H9 (cell line): ENCODE measurements around the gene NDUFC2. TPM values are rescaled to one million over a fixed set of nuclear protein-coding genes. Genes with fewer than 3 reads are reported as not detected.

Source experiments
- DNase-seq: peaks from one replicate; pipeline ENCODE4 v3.0.0-alpha.2; 2017
- H2AFZ ChIP-seq: one replicate; pipeline ENCODE4 v1.6.1; 2013; ENCODE audit warnings: mild to moderate bottlenecking, low read length, control low read depth, moderate library complexity
- H2AK5ac ChIP-seq: 2 replicates; pipeline ENCODE4 v1.6.1; 2013; ENCODE audit warnings: low read length, control low read depth, mixed read lengths; ENCODE audit not compliant: insufficient read length
- H2BK120ac ChIP-seq: one replicate; pipeline ENCODE4 v1.6.1; 2013; ENCODE audit warnings: low read depth, mild to moderate bottlenecking, low read length, control low read depth, inconsistent platforms; ENCODE audit not compliant: poor library complexity, severe bottlenecking
- H2BK12ac ChIP-seq: 2 replicates; pipeline ENCODE4 v1.6.1; 2013; ENCODE audit warnings: low read length, control low read depth, mixed read lengths, low read depth; ENCODE audit not compliant: insufficient read length
- H2BK15ac ChIP-seq: 2 replicates; pipeline ENCODE4 v1.6.1; 2013; ENCODE audit warnings: low read depth, low read length, control low read depth
- H2BK20ac ChIP-seq: one replicate; pipeline ENCODE4 v1.6.1; 2013; ENCODE audit warnings: low read depth, mild to moderate bottlenecking, low read length, control low read depth, inconsistent platforms; ENCODE audit not compliant: poor library complexity, severe bottlenecking
- H2BK5ac ChIP-seq: 2 replicates; pipeline ENCODE4 v1.6.1; 2013; ENCODE audit warnings: low read length, control low read depth, mixed read lengths; ENCODE audit not compliant: insufficient read length
- H3K14ac ChIP-seq: 2 replicates; pipeline ENCODE4 v1.6.1; 2013; ENCODE audit warnings: low read length, control low read depth; ENCODE audit not compliant: insufficient read depth
- H3K18ac ChIP-seq: 2 replicates; pipeline ENCODE4 v1.6.1; 2013; ENCODE audit warnings: low read depth, mild to moderate bottlenecking, mixed read lengths, low read length, control low read depth; ENCODE audit not compliant: insufficient read length
- H3K23ac ChIP-seq: 2 replicates; pipeline ENCODE4 v1.6.1; 2013; ENCODE audit warnings: low read length, control low read depth, mixed read lengths, low read depth; ENCODE audit not compliant: insufficient read length
- H3K23me2 ChIP-seq: 2 replicates; pipeline ENCODE4 v1.6.1; 2013; ENCODE audit warnings: low read depth, mild to moderate bottlenecking, mixed read lengths, low read length, control low read depth; ENCODE audit not compliant: insufficient read length, poor library complexity, severe bottlenecking
- H3K27ac ChIP-seq: 2 replicates; pipeline ENCODE4 v1.5.1; 2013; ENCODE audit warnings: low read length, control low read depth, mixed read lengths, low read depth; ENCODE audit not compliant: insufficient read length
- H3K27me3 ChIP-seq: 2 replicates; pipeline ENCODE4 v1.6.1; 2013; ENCODE audit warnings: low read length, control low read depth, inconsistent platforms; ENCODE audit not compliant: insufficient read depth
- H3K4ac ChIP-seq: 2 replicates; pipeline ENCODE4 v1.6.1; 2013; ENCODE audit warnings: low read depth, mild to moderate bottlenecking, control low read depth, inconsistent platforms, low read length, moderate library complexity
- H3K4me1 ChIP-seq: 2 replicates; pipeline ENCODE4 v1.6.1; 2013; ENCODE audit warnings: low read length, control low read depth, inconsistent platforms; ENCODE audit not compliant: insufficient read depth
- H3K4me2 ChIP-seq: 2 replicates; pipeline ENCODE4 v1.6.1; 2013; ENCODE audit warnings: low read length, control low read depth, mixed read lengths; ENCODE audit not compliant: insufficient read length, insufficient read depth
- H3K56ac ChIP-seq: 2 replicates; pipeline ENCODE4 v1.6.1; 2013; ENCODE audit warnings: low read depth, mild to moderate bottlenecking, mixed read lengths, low read length, control low read depth; ENCODE audit not compliant: insufficient read length
- H3K79me1 ChIP-seq: 2 replicates; pipeline ENCODE4 v1.6.1; 2013; ENCODE audit warnings: low read depth, mild to moderate bottlenecking, moderate library complexity, low read length, control low read depth, inconsistent platforms; ENCODE audit not compliant: insufficient read depth, poor library complexity, severe bottlenecking
- H3K79me2 ChIP-seq: 2 replicates; pipeline ENCODE4 v1.6.1; 2013; ENCODE audit warnings: low read length, control low read depth, inconsistent platforms; ENCODE audit not compliant: insufficient read depth
- H3K9ac ChIP-seq: 2 replicates; pipeline ENCODE4 v1.6.1; 2013; ENCODE audit warnings: low read length, control low read depth, mixed read lengths; ENCODE audit not compliant: insufficient read length; ENCODE audit errors: extremely low read depth
- H3K9me3 ChIP-seq: one replicate; pipeline ENCODE4 v1.6.1; 2013; ENCODE audit warnings: low read depth, low read length, inconsistent platforms; ENCODE audit not compliant: control insufficient read depth
- H3T11ph ChIP-seq: one replicate; pipeline ENCODE4 v1.6.1; 2013; ENCODE audit warnings: mild to moderate bottlenecking, low read length, control low read depth, inconsistent platforms
- H4K20me1 ChIP-seq: one replicate; pipeline ENCODE4 v1.6.1; 2013; ENCODE audit not compliant: control insufficient read depth, insufficient read length, insufficient read depth
- H4K5ac ChIP-seq: 2 replicates; pipeline ENCODE4 v1.6.1; 2013; ENCODE audit warnings: low read depth, mild to moderate bottlenecking, mixed read lengths, low read length, control low read depth; ENCODE audit not compliant: insufficient read length
- H4K8ac ChIP-seq: replicated peaks from 2 replicates; pipeline ENCODE4 v1.6.1; 2013; ENCODE audit warnings: low read length, control low read depth, mixed read lengths, low read depth; ENCODE audit not compliant: insufficient read length
- H4K91ac ChIP-seq: 2 replicates; pipeline ENCODE4 v1.6.1; 2013; ENCODE audit warnings: low read depth, mild to moderate bottlenecking, moderate library complexity, mixed read lengths, low read length, control low read depth; ENCODE audit not compliant: insufficient read length
- H3K27ac Mint-ChIP-seq, 3 experiments: 2 replicates in 2 of 3; 3 replicates in 1 of 3; pipeline ENCODE4 v1.8.0; 2020 to 2021; ENCODE audit warnings: mixed read lengths in 3 of 3, mild to moderate bottlenecking in 1 of 3, moderate library complexity in 1 of 3
- H3K27me3 Mint-ChIP-seq: 2 replicates; pipeline ENCODE4 v1.8.0; 2021; ENCODE audit warnings: low read depth, mild to moderate bottlenecking, moderate library complexity, mixed read lengths
- H3K36me3 Mint-ChIP-seq, 3 experiments: 2 replicates in 2 of 3; 3 replicates in 1 of 3; pipeline ENCODE4 v1.8.0; 2020 to 2021; ENCODE audit warnings: low read depth in 3 of 3, mixed read lengths in 3 of 3; ENCODE audit not compliant: insufficient read depth in 1 of 3
- H3K4me1 Mint-ChIP-seq, 2 experiments: 2 replicates each; pipeline ENCODE4 v1.8.0; 2020; ENCODE audit warnings: mixed read lengths in 2 of 2
- H3K4me3 Mint-ChIP-seq, 2 experiments: 2 replicates in 1 of 2; 3 replicates in 1 of 2; pipeline ENCODE4 v1.8.0; 2020 to 2021; ENCODE audit warnings: mild to moderate bottlenecking in 2 of 2, mixed read lengths in 2 of 2, moderate library complexity in 1 of 2
- H3K9me3 Mint-ChIP-seq, 2 experiments: 2 replicates in 1 of 2; 3 replicates in 1 of 2; pipeline ENCODE4 v1.8.0; 2020; ENCODE audit warnings: mild to moderate bottlenecking in 2 of 2, mixed read lengths in 2 of 2, moderate library complexity in 1 of 2
- WGBS: extraction: QIAGEN DNeasy Blood & Tissue Kit; methylation state at CpG from one replicate; pipeline ENCODE4 v1.1.7; 2013; ENCODE audit warnings: missing lambda C conversion rate, low lambda C conversion rate, mixed read lengths; ENCODE audit not compliant: insufficient read length; ENCODE audit errors: extremely low coverage; 5-methylcytosine and 5-hydroxymethylcytosine counted together
- total RNA-seq: library from RNA; stranded (reverse); gene quantifications from 2 replicates; pipeline ENCODE4 v1.2.1, GENCODE V29; 2021
- TF ChIP-seq, protein P1 (sequence below): fragments of 200-600 bp; sonication (generic); conservative IDR thresholded peaks from 3 replicates; pipeline ENCODE4 v1.8.0; 2021; ENCODE audit warnings: antibody characterized with exemption, mild to moderate bottlenecking

The NDUFC2 gene
- total RNA-seq, 1 experiment from 2014 or later, result 247 TPM

DNA sequence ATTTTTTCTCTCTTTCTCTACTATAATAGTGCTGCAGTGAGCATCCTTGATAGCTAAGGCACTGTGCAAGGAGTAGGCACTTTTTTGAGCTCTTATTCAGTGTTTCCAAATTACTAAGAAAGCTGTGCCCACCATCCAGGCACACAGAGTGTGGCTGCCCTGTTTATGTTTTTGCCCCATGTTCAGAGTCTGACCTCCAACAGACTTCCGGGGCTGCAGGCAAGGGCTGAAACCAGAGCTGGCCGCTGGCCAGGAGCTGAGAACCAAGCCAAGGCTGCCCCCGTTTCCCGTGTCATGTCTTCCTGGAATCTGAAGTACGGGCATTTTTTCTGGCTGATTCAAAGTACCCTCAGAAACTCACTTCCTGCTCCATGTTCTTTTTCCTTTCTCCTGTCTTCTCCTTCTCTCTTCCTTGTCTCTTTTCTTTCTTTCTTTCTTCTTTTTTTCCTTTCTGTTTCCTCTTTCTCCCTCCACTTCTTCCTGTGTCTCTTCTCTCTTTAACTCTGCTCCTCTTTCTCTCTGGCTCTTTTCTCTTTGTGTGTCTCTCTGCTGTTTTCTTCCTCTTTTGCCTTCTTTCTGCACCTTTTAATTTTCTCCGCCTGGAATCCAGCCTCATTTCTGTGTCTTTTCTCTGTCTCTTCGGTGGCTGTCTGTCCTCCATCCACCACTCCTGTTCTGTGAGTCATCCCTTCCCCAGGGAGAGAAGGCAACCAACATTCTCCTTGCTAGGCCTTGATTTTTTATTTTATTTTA is 39.6 kb downstream of the NDUFC2 start:
- Histone ChIP-seq H4K8ac (no peak overlapping the region), H3K4me1 (no peaks in the 10 kb centered on the region), H3K27ac (no peak overlapping the region), H3K18ac (no peak overlapping the region), H2BK120ac (no peak overlapping the region), H3K9ac (no peak overlapping the region), H2BK20ac (no peak overlapping the region), H4K20me1 (no peaks in the 10 kb centered on the region), H4K5ac (no peak overlapping the region), H4K91ac (no peak overlapping the region), H2BK5ac (no peak overlapping the region), H3K4ac (no peak overlapping the region), H3K79me2 (no peaks in the 10 kb centered on the region), H2BK15ac (no peak overlapping the region), H3K23ac (no peak overlapping the region), H3K56ac (no peak overlapping the region), H3K4me2 (no peak overlapping the region), H3K14ac (no peak overlapping the region), H2BK12ac (no peak overlapping the region), H3T11ph (no peak overlapping the region), H3K27me3 (no peaks in the 10 kb centered on the region), H2AFZ (no peak overlapping the region), H3K23me2 (peaks cover 2% of the 10 kb centered on the region), H2AK5ac (no peak overlapping the region), H3K79me1 (no peaks in the 10 kb centered on the region), H3K9me3 (no peaks in the 10 kb centered on the region)
- DNase-seq, result no peak
- TF ChIP-seq, protein P1, sequence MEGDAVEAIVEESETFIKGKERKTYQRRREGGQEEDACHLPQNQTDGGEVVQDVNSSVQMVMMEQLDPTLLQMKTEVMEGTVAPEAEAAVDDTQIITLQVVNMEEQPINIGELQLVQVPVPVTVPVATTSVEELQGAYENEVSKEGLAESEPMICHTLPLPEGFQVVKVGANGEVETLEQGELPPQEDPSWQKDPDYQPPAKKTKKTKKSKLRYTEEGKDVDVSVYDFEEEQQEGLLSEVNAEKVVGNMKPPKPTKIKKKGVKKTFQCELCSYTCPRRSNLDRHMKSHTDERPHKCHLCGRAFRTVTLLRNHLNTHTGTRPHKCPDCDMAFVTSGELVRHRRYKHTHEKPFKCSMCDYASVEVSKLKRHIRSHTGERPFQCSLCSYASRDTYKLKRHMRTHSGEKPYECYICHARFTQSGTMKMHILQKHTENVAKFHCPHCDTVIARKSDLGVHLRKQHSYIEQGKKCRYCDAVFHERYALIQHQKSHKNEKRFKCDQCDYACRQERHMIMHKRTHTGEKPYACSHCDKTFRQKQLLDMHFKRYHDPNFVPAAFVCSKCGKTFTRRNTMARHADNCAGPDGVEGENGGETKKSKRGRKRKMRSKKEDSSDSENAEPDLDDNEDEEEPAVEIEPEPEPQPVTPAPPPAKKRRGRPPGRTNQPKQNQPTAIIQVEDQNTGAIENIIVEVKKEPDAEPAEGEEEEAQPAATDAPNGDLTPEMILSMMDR, result no peak
- no peaks in the 10 kb centered on the region; a peak in 1 of 5 replicates for H3K9me3 Mint-ChIP-seq
- H3K36me3 Mint-ChIP-seq, result no peaks in the 10 kb centered on the region; a peak in 1 of 7 replicates
- peak overlapping the region; percentile 28 to 76 (median 34); a peak in 4 of 7 replicates for H3K27ac Mint-ChIP-seq
- H3K27me3 Mint-ChIP-seq, result no peaks in the 10 kb centered on the region
- WGBS, result no CpG with 5 or more reads among the region's 7 CpGs
- H3K4me1 Mint-ChIP-seq, result peaks cover 13 to 17% of the 10 kb centered on the region in 2 experiments
- H3K4me3 Mint-ChIP-seq, result no peak overlapping the region
